Upper lobe of left lung (tissue), 6 donors: Measurements from ENCODE around the gene BIRC2. TPM values are rescaled to one million over a fixed set of nuclear protein-coding genes. Genes with fewer than 3 reads are reported as not detected.

Experiments used
- ATAC-seq, 2 donors: fragments of 200-7000 bp; cut with Tn5 transposase; one replicate each; pipeline ENCODE4 v1.9.1; 2022; ENCODE audit warnings: mild to moderate bottlenecking in 2 of 2, moderate library complexity in 2 of 2; ENCODE audit not compliant: low FRiP score in 2 of 2
- DNase-seq, 2 donors: peaks; one replicate each; pipeline ENCODE4 v3.0.0-alpha.2; 2019 to 2020
- H3K27ac ChIP-seq, 4 donors: fragments of 200-600 bp; sonication (generic); one replicate each; pipeline ENCODE4 v1.5.1; 2016 to 2019
- H3K27me3 ChIP-seq, 4 donors: fragments of 200-600 bp; sonication (generic); one replicate each; pipeline ENCODE4 v1.5.1; 2017 to 2019
- H3K36me3 ChIP-seq, 4 donors: fragments of 200-600 bp; sonication (generic); one replicate each; pipeline ENCODE4 v1.5.1; 2016 to 2019
- H3K4me1 ChIP-seq, 4 donors: fragments of 200-600 bp; sonication (generic); one replicate each; pipeline ENCODE4 v1.5.1; 2018 to 2019
- H3K4me3 ChIP-seq, 4 donors: fragments of 200-600 bp; sonication (generic); one replicate each; pipeline ENCODE4 v1.5.1; 2017 to 2019; ENCODE audit warnings: mild to moderate bottlenecking in 2 of 4, moderate library complexity in 1 of 4
- H3K9me3 ChIP-seq, 4 donors: fragments of 200-600 bp; sonication (generic); one replicate each; pipeline ENCODE4 v1.5.1; 2018 to 2019
- EP300 ChIP-seq, 4 donors: sonication (generic); formaldehyde crosslinking; IDR thresholded peaks; one replicate each; pipeline ENCODE4 v1.5.1; 2017; ENCODE audit warnings: antibody characterized with exemption in 4 of 4, control low read depth in 2 of 4
- POLR2A ChIP-seq, 4 donors: fragments of 450-650 bp; IDR thresholded peaks; one replicate each; pipeline ENCODE4 v1.5.1; 2016 to 2017; ENCODE audit warnings: antibody characterized with exemption in 4 of 4, mild to moderate bottlenecking in 2 of 4
- POLR2AphosphoS5 ChIP-seq, 2 donors: sonication (generic); formaldehyde crosslinking; IDR thresholded peaks; one replicate each; pipeline ENCODE4 v1.5.1; 2017; ENCODE audit warnings: antibody characterized with exemption in 2 of 2
- WGBS, 2 donors: methylation state at CpG; one replicate each; pipeline ENCODE4 v1.1.5; 2017 to 2018; 5-methylcytosine and 5-hydroxymethylcytosine counted together
- total RNA-seq, 6 donors: library from RNA; depleted of rRNA in 4 of 6; stranded (reverse); fragments of >200 nt in 4 of 6; gene quantifications; one replicate each; pipeline versions ENCODE4 v1.1.0 to v1.2.1, GENCODE V29; 2016 to 2021
- TF ChIP-seq, protein P1 (sequence below), 6 experiments: fragments of 450-650 bp in 4 of 6; fragments of 200-600 bp in 2 of 6; sonication (generic) in 2 of 6; IDR thresholded peaks; one replicate each; pipeline ENCODE4 v1.5.1; 2016 to 2019; ENCODE audit warnings: antibody characterized with exemption in 6 of 6
- donor health status: DM: no; HTN: no; CAD: no; lungs with moderate emphysema.
- donor health status: DM: no; HTN: yes; CAD: no; lungs with severe emphysema.

BIRC2 gene
- total RNA-seq, 6 donors from 2014 or later = 23.1 to 56.7 (median 37.8) TPM

DNA sequence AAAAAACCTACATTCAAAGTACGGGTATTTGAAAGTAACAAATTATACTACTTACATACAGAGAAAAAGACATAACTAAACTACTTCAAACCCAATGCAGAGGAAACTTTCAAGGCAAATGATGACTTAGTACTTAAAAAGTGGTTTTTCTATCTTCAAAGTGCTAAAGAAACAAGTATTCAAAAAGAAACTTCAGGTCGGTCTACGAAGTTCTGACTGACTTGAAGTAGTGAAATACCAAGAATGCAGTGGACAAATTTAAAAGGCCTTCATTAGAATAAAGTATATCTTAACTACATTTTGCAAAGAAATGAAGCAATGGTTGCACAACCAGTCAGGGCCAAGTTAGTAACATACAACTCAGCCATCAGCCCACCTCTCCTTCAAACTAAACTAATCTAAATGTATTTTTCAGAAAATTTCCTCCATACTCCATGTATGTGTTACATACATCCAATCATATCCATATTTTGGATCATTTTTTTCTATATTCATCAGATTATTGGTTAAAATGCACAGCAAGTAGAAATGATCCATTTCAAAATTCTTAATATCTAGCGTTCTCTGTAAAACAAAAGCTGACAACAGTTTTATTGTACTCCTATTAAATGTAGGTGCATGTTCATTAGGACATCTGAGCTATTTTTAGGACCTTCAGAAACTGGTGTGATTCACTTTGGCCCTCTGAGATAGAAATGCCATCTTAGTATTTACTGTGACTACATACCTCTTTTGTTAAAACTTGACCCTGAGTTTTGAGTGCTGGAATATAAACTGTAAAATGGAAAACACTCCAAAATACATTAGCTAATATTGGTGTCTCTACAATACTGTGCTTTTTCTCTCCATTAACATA lies 49.9 kb downstream of the BIRC2 start:
- Histone ChIP-seq H3K27me3 (no peaks in the 10 kb centered on the region), H3K4me3 (no peak overlapping the region), H3K4me1 (peaks cover 0 to 3% (median 0%) of the 10 kb centered on the region in 4 donors), H3K36me3 (peaks cover 10 to 86% (median 20%) of the 10 kb centered on the region in 4 donors), H3K27ac (peak overlapping the region in 1 of 4 donors; percentile 1), H3K9me3 (no peaks in the 10 kb centered on the region)
- no peak for ATAC-seq
- TF ChIP-seq POLR2A (IDR thresholded peaks at IDR 0.05) (no peak), POLR2AphosphoS5 (IDR thresholded peaks at IDR 0.05) (no peak), EP300 (IDR thresholded peaks at IDR 0.05) (no peak)
- TF ChIP-seq, protein P1, sequence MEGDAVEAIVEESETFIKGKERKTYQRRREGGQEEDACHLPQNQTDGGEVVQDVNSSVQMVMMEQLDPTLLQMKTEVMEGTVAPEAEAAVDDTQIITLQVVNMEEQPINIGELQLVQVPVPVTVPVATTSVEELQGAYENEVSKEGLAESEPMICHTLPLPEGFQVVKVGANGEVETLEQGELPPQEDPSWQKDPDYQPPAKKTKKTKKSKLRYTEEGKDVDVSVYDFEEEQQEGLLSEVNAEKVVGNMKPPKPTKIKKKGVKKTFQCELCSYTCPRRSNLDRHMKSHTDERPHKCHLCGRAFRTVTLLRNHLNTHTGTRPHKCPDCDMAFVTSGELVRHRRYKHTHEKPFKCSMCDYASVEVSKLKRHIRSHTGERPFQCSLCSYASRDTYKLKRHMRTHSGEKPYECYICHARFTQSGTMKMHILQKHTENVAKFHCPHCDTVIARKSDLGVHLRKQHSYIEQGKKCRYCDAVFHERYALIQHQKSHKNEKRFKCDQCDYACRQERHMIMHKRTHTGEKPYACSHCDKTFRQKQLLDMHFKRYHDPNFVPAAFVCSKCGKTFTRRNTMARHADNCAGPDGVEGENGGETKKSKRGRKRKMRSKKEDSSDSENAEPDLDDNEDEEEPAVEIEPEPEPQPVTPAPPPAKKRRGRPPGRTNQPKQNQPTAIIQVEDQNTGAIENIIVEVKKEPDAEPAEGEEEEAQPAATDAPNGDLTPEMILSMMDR (IDR thresholded peaks at IDR 0.05) = no peak
- DNase-seq = no peak
- 75 to 83% methylated on average over 4 of the region's 4 CpGs for WGBS, 2 donors

DNA sequence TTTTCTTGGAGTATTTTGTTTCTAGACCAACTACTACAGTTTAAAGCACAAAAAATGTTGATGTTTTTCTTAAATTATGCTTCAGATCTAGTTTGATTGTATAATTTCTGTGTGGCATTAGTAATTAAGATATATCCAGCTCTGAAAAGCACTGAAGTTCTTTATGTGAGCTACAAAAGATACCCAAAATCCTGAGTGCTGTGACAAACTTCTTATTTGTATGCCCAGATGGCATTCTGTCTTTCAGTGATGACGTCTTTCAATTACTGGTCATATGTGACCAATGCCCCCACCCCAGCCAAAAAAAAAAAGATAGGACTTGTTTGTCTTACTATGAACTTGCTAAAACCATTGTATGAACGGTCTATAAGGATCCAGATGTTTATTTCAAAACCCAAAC lies 51.3 kb downstream of the BIRC2 start:
- Histone ChIP-seq H3K4me1 (peaks cover 0 to 4% (median 3%) of the 10 kb centered on the region in 4 donors), H3K27me3 (no peaks in the 10 kb centered on the region), H3K27ac (no peak overlapping the region), H3K4me3 (no peak overlapping the region), H3K9me3 (no peaks in the 10 kb centered on the region), H3K36me3 (peaks cover 7 to 77% (median 18%) of the 10 kb centered on the region in 4 donors)
- 89 to 94% methylated on average over 2 of the region's 2 CpGs for WGBS, 2 donors
- TF ChIP-seq POLR2AphosphoS5 (IDR thresholded peaks at IDR 0.05) (no peak), EP300 (IDR thresholded peaks at IDR 0.05) (no peak), POLR2A (IDR thresholded peaks at IDR 0.05) (no peak)
- TF ChIP-seq, protein P1 (IDR thresholded peaks at IDR 0.05) = no peak
- ATAC-seq = no peak
- DNase-seq = no peak

DNA sequence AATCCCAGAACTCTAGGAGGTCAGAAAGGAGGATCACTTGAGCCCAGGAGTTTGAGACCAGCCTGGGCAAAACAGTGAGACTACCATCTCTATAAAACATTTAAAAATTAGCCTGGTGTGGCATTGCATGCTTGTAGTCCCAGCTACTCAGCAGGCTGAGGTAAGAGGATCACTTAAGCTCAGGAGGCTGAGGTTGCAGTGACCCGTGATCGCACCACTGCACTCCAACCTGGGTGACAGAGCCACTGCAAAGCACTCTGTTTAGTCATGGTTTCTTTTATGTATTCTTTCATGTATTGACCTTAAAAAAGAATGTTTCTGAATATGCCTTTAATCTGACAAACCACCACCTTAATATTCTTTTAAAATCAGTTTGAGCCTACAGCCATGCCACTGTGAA lies 52.2 kb downstream of the BIRC2 start:
- WGBS, 2 donors = 96% methylated on average over 2 of the region's 2 CpGs
- TF ChIP-seq POLR2A (IDR thresholded peaks at IDR 0.05) = no peak
- no peak for TF ChIP-seq EP300 (IDR thresholded peaks at IDR 0.05)
- no peak for ATAC-seq

DNA sequence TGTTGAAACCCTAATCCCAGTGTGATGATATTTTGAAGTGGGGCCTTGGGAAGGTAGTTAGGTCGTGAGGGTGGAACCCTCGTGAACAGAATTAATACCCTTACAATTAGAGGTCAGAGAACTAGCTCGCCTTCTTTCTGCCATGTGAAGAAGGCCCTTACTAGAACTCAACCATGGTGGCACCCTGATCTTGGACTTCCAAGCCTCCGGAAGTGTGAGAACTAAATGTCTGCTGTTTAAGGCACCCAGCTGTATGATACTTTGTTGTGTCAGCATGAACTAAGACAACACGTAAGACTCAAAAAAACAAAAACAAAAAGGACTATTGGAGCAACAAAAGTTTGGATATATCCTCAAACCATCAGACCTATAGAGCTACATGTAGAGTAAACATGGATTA lies 53.6 kb downstream of the BIRC2 start:
- no peak for ATAC-seq
- Histone ChIP-seq H3K36me3 (peaks cover 6 to 62% (median 14%) of the 10 kb centered on the region in 4 donors), H3K4me3 (no peak overlapping the region)

More for the DNA sequence above, 52.2 kb downstream of the BIRC2 start:
- Histone ChIP-seq H3K4me1 (peaks cover 0 to 4% (median 3%) of the 10 kb centered on the region in 4 donors), H3K27me3 (no peaks in the 10 kb centered on the region), H3K4me3 (no peak overlapping the region), H3K27ac (no peak overlapping the region), H3K9me3 (no peaks in the 10 kb centered on the region), H3K36me3 (peaks cover 6 to 73% (median 15%) of the 10 kb centered on the region in 4 donors)
- DNase-seq = no peak

DNA sequence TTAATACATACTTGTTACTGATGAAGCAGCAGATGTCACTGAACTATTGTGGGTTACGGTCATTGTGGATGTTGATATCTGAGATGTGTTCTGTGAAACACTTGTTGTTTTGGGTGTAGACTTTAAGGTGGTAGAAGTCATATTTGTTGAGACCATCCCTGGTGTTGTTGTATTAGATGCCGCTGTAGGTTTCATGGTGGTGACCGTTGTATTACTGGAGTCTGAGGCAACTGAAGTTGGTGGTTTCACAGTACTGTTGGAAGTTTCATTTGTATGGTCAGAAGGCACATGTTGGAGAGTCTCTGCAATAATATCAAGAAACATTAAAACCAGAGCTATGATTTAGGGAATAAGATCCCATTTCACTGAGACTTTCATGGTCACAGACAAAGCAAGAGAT lies 54.9 kb downstream of the BIRC2 start:
- Histone ChIP-seq H3K4me1 (peaks cover 0 to 4% (median 3%) of the 10 kb centered on the region in 4 donors), H3K36me3 (peaks cover 6 to 58% (median 14%) of the 10 kb centered on the region in 4 donors), H3K4me3 (no peak overlapping the region), H3K27me3 (no peaks in the 10 kb centered on the region), H3K27ac (no peak overlapping the region), H3K9me3 (no peaks in the 10 kb centered on the region)
- ATAC-seq = no peak
- 96 to 97% methylated on average over 3 of the region's 3 CpGs for WGBS, 2 donors
- TF ChIP-seq EP300 (IDR thresholded peaks at IDR 0.05) (no peak), POLR2AphosphoS5 (IDR thresholded peaks at IDR 0.05) (no peak)
- TF ChIP-seq, protein P1 (IDR thresholded peaks at IDR 0.05) = no peak
- DNase-seq = no peak

More for the DNA sequence above, 53.6 kb downstream of the BIRC2 start:
- Histone ChIP-seq H3K9me3 (no peaks in the 10 kb centered on the region), H3K27me3 (no peaks in the 10 kb centered on the region), H3K4me1 (peaks cover 0 to 4% (median 3%) of the 10 kb centered on the region in 4 donors), H3K27ac (no peak overlapping the region)
- no peak for DNase-seq
- WGBS, 2 donors = 91 to 94% methylated on average over 5 of the region's 5 CpGs
- TF ChIP-seq POLR2AphosphoS5 (IDR thresholded peaks at IDR 0.05) = no peak
- TF ChIP-seq POLR2A (IDR thresholded peaks at IDR 0.05) = no peak
- no peak for TF ChIP-seq EP300 (IDR thresholded peaks at IDR 0.05)
- TF ChIP-seq, protein P1 (IDR thresholded peaks at IDR 0.05) = no peak
